Ecto neural progenitor cell (in vitro differentiated cells): ENCODE measurements around the gene NCAPG2.
"Not testable (repeated sequence)": the region's sequence is repeated elsewhere in the genome, so short reads cannot be mapped to it uniquely, and the experiment has no call there.

Source experiments
- DNase-seq: peaks from one replicate; pipeline ENCODE4 v3.0.0-alpha.2; 2018; ENCODE audit warnings: low spot score

NCAPG2 gene

DNA sequence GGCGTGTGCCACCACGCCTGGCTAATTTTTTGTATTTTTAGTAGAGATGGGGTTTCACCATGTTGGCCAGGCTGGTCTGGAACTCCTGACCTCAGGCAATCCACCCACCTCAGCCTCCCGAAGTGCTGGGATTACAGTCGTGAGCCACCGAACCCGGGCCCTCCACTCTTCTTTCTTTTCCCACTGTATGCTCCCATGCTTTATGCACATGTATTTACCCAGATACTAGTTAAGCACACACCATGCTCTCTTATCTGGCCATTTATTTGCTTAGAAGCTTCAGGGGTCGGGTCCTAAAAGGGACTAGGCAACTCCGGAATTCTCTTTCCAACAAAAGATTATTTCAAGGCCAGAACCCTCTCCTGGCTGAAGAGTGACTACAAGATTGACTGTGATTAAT, 78.3 kb downstream of the NCAPG2 start:
- DNase-seq, result not testable (repeated sequence)

DNA sequence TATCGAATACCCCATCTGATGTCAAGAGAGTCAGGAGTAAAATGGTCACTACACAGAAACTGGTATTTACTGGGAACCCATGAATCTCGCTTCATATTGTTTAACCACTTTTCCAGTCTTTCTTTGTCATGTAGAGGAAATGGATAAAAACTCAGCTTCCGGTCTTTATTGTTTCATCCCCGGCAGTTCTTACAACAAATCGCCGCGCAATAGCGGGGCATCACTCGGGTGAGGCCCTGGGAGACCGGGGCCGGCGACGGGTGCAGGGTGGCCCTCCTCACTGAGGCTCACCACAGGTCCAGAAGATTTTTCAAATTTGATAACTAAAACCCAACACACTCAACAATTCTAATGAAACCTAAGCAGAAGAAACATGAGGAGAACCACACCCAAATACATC, 81.4 kb downstream of the NCAPG2 start:
- DNase-seq, result no peak

DNA sequence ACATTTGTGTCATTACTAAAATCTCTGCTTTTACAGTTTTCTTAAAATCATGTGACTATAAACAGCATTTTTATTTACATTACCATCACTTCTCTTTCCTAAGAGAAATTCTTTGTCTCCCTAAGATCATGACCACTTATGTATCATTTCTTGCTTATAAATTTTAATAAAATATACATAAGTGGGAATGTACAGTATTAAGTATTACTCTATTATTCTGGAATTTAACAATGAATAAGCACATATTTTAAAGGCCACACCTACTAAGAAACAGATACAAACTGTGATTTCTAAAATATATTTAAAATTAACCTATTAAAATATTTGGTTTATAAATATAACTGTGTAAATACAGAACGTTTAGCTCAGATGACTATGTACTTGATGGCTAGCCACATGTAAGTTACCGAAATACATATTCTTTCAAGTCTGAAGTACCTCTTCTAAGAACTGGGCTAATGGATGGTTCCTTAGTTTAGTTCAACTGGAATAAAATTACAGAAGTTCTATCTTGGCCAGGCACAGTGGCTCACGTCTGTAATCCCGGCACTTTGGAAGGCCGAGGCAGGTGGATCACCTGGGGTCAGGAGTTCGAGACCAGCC, 83.7 kb downstream of the NCAPG2 start:
- DNase-seq, result no peak

DNA sequence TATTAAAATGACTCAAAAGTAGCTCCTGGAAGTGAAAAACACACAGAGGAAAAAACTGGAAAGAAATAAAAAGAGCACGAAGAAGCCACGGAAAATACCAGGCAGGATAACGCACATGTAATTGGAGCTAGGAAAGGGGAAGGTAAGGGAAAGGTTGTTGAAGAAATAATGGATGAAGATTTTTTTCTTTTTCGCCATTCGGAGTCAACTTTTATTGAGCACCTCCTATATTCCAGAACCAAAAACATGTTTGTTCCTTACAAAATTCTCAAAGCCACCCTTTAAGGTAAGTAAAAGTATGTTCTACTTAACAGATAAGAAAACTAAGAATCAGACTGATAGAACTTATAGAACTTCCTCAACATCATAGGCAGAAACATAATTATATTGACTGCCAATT, 84.2 kb downstream of the NCAPG2 start:
- DNase-seq, result no peak

DNA sequence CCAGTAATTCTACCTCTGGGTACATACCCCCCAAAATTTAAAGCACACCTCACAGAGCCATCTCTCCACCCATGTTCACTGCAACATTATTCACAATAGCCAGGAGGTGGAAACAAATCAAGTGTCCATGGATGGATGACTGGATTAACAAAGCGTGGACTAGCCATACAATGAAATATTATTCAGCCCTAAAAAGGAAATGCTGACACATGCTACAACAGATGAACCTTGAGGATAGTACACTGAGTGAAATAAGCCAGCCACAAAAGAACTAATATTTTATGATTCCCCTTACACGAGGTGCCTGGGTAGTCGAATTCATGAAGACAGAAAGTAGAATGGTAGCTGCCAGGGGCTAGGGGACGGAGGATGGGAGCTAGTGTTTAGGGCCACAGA, 85.9 kb downstream of the NCAPG2 start:
- DNase-seq, result no peak

DNA sequence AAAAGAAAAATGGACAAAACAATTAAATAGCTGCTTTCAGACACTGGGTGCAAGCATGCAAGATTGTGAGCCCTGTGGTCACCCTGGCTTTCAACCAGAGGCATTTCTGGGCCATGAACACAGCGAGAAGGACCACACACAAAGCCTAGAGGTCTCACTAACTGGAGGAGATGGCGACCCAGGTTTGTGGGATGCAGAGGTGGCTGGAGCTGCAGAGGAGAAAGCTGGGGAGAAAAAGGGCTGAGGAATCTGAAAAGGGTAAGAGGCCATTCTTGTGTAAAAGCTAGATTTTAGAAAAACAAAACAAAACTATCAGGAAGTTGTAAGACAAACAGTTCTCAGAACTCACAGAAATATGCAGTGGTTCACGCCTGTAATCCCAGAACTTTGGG, 86.9 kb downstream of the NCAPG2 start:
- no peak for DNase-seq

DNA sequence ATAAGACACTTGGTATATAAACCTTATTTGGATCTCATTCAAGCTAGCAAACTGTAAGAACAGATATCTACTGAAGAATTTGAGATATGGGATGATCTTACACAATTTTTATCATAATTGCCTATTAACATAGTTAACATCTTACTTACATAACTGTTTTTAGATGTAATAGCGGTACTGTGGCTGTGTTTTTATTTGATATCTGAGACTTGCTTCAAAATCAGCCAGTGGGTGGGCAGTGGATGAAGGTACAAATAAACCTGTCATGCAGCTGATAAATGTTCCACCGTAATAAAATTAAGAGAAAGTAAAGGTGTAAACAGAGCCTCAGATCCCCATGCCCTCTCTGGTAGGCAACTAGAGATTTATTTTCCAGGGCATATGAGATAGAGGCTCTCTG, 88.6 kb downstream of the NCAPG2 start:
- DNase-seq, result no peak

DNA sequence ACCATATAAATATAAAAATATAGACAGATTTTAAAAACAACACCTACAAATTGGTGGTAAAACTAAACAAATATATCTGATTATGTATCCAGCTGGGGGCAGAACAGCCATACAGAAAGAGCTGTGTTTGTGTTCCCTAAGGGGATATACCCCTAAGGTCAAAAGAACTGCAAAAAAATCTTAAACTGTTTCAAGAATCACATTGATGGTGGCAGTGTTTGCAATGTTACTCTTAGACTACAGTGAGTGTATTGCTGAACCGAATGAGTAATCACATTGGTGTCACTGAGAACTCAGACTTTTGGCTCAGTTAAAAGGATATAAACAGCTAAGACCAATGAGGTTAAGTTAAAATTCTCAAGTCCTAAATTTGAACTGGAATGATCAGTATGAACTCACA, 89.9 kb downstream of the NCAPG2 start:
- DNase-seq, result no peak

DNA sequence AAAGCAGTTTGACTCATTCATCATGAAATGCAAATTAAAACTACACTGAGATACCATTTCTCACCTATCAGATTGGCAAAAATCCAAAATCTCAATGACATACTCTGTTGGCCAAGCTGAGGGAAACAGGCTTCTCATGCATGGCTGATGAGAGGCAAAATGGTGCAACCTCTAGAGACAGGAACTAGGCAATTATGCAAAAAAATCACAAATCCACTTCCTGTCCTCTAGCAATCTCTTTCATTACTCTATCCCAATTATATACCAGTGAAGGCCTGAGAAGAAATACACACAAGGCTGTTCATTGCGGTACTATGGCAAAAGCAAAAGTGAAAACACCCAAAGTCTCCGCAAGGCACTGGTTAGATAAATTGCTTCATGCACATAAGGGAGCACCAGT, 91.1 kb downstream of the NCAPG2 start:
- DNase-seq, result no peak

DNA sequence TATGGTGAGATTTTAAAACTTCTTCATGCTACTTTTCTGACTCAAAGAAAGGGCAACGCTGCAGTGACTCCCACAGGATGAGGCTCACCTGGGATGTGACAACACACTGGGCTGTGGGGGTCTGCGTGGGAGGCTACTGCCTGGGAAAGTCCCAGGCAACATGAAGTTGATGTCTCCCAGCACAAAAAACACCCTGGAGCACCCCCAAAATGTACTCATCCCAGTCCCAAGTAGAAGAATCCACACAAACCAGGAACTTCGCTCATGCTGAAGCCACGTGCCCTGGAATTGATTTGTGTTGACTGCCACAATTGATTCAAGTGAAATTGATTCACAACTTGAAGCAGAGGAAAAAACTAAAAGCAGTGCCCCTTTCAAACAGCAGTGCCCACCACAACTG, 92.1 kb downstream of the NCAPG2 start:
- DNase-seq, result no peak

DNA sequence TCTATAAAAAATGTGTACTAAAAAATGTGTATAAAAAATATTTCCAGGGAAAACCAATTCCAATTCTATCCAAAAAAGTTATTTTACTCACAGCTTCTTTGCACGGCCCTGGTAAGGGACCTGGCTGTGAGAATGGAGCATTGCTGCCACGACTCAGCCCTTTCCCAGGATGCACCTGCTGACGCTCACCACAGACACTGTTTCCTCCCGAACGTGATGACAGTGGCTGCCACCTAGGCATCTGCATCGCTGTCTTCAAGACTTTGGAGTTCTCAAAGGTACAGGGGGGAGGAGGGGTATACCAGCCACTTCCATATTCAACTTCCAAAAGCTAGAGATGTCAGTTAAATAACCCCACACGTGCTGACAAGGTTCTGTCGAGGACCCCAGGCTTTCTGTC, 93.1 kb downstream of the NCAPG2 start:
- no peak for DNase-seq

DNA sequence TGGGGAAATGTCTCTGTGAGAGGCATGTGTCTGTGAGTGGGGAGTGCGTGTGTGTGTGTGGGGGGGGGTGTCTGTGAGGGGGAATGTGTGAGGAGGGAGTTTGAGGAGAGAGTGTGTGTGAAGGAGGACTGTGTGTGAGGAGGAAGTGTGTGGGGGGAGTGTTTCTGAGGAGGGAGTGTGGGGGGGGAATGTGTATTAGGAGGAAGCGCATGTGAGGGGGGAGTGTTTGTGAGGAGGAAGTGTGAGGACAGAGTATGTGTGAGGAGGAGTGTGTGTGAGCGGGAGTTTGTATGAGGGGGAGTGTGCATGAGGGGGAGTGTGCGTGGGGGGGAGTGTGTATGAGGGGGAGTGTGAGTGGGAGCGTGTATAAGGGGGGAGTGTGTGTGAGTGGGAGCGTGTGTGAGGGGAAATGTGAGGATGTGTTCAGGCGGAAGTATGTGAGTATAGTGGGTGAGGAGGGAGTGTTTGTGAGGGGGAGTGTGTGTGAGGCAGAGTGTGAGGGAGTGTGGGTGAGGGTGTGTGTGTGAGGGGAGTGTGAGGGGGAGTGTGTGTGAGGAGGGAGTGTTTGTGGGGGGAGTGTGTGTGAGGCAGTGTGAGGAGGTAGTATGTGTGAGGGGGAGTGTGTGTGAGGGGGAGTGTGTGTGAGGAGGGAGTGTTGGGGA, 95.2 kb downstream of the NCAPG2 start:
- DNase-seq, result no peak

DNA sequence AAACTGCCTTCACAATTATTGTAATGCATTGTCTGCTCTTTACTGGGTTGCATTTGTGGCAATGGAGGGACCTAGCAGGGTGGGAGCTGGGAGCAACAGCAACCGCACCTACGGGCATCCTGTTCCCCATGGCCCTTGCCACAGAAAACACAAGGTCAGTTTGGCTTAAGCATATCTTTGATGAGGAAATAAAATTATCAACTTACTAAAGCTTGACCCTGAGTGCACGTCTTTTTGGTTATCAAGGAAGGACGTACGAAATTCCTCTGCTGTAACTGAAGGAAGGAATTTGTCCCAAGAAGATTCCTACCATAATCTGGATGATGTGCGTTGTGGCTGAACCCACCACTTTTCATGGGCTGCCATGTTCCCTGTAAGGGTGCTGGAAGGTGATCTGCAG, 97.0 kb downstream of the NCAPG2 start:
- no peak for DNase-seq

DNA sequence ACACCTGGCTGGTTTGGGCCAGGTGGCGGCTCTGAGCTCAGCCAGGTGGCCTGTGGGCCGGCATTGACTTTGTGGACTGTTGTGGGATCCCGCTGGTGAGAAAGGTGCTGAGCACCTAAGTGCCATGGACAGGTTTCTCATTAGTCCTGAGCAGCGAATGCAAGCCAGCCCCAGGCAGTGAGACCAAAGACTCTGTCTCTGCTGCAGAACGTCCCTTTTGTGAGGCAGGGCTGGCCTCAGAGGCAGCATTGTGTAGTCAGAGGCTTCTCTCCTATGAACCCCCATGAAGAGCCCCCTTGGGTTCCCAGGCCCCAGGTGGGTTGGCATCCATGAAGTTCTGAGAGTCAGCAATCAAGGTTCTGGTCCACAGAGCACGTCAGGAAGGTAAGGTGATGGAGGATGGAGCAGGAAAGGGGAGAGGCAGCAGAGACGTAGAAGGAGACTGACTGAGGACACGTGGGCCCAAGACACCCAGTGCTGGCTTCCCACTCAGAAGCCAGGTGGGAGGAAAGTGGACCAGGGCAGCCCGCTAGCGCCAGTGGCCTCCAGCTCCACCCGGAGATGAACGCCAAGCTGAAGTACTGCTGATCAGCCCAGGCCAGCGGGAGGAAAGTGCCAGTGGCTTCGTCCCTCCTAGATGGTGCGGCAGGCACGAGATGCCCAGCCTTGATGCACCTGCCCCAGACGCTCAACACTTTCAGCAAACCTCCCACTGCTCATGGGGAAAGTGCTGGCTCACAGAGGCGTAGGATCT, 97.8 kb downstream of the NCAPG2 start:
- DNase-seq, result no peak

DNA sequence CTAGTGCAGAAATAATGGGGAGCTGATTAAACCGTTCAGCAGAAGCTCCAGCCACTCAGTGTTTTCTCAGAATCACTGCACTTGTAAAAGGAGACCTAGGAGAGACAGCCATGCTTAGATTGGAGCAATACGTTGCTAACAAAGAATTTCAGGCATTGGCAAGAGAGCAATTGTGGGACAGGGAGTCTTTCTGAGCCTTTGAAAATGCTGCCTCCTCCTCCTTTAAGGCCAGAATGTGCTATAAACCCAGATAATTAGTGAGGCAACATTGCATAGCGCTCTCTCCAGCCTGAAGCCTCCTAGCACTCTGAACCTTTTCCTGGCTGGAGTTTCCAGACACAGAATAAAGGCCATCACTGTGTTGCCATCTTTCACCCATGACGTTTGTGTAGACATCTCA, 98.5 kb downstream of the NCAPG2 start:
- DNase-seq, result no peak

DNA sequence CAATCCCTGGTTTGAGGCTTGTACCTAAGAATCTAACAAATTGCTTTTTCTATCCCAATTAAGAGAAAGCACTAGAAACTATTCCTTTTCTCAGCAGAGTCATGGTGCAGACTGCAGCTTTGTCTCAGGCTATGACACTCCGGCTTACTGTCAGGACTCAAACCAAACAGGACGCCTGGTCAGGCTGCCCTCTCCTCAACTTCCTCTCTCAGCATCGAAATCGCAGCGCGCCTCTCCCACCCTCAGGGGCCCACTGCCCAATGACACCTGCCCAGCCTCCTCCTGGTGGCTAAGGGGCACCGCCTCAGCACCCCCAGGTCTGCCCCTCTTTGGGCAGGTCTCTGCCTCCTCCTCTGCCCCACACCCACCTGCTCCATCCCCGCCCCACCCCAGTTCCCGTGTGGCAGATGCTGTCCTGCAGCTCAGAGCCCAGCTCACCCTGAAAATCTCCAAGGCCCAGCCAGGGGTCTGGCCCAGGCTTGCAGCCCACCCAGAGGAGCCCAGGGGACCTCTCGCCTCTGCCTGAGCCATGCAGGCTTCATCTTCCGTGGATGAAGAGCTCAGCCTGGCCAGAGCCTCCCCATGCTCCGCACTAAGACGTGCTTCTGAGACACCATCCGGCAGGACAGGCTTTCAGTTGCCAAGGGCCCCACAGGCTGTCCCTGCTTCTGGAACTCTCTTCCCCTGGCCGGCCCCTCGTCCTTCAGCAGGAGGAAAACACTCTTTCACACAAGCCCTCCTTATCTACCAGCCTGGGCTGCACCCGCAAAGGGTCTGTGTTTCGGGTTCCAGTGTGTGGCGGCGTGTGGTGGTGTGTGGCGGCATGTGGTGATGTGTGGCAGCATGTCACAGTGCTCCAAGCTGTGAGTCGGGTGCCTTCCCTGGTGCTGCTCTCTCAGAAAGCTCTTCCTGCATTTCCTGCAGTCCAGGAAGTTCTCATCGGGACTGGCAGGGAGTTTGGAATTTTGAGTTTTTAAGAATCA, 100.5 kb downstream of the NCAPG2 start:
- DNase-seq, result no peak

DNA sequence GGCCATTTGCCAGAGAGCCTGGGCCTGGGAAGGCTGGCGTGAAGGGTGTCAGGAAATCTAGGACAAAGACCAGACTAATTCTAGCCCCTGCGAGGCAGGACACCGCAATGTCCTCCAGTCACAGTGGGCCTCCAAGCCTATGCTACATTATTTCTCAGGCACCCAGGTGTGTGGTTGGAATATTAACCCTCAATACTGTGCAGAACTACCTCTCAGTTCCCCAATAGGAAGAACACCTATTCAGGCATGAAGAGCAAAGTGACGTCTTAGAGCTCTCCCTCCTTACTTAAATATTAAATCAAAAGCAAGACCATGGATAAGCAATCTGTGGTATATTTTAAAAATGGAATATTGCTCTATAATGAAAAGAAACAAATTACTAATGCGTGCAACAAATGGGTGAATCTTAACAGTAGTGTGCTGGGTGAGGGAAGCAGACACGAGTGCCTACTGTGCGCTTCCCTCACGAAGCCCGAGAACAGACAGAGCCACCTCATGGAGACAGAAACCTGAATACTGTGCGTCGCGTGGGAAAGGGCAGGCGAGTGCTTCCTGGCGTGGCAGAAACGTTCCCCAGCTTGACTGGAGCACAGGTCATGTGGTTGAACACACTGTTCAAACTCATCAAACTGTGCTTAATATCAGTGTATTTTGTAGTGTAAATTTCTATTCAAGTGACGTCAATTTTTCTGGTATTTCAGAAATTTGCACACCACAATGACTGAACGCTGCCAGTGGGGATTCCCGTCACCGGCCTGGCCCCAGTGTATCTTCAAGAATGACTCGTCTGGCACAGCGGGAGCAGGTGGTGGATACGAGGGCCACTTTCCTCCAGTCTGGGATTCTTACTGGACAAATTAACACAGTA, 101.5 kb downstream of the NCAPG2 start:
- DNase-seq, result no peak

DNA sequence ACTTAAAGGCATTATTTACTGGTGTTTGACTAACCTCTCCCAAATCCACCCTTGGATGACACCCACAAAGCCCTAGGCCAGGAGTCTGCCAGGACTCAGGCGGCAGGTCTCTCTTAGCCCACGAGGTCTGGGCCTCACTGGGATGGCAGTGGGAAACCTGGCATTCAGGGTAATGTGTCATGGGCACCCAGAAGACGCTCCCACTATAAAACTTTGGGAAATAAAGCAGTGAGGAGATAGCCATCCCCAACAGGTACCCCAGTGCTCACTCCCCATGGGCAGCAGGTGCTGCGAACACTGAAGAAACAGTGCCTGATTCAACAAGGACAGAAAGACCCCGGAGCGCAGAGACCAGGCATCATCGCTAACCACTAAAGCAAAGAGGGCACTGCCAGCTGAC, 102.6 kb downstream of the NCAPG2 start:
- DNase-seq, result no peak

DNA sequence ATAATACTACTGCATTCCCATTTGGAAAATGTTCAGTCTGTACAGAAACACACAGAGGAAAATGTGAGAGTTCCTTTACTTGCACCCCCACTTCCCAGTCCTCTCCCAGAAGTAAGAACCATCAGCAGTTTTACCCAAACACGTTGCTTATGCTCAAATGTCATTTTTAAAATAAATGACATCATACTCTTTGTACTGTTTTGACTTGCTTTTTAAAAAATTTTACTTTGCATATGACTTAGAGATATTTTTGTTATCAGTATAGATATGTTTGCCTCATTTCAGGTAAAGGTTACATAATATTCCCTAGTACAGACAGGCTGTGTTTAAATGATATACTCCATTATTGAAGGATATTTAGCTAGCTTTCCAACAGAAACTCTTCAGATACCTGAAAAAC, 103.5 kb downstream of the NCAPG2 start:
- DNase-seq, result no peak

DNA sequence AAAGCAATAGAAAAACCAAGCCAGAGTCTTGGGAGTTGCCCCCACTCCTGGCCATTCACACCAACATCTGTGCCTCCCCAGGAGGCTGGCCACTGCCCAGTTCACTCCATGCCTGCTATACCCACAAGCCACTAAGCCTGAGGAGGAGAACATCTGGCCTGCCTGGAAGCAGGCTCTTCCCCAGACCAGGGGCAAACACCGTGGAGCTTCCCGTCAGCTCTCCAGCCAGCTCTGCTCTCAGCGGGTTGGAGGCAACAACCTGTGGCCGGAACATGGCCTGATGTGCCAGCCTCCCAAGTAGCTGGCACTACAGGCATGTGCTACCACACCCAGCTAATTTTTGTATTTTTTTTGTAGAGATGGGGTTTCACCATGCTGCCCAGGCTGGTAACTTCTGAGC, 107.9 kb downstream of the NCAPG2 start:
- no peak for DNase-seq

DNA sequence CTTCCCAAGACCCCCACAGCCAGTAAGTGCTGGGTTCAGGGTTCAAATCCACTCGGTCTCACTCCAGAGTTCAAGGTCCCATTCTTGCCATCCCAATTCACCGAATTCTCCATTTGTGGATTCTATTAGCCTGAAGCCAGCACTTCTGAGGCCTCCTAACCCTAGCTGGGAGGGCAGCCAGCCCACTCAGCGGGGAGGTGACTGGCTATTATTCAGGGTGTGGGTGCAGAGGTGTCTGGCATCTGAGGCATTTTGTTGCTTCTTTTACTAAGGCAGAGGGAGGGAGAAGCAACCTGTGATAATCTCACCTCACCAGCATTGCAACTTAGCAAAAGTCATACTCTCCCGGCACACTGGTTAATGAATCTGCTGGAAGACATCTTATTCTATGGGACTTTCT, 108.3 kb downstream of the NCAPG2 start:
- DNase-seq, result no peak
